ENCODE measurements around the gene CEL.

DNA sequence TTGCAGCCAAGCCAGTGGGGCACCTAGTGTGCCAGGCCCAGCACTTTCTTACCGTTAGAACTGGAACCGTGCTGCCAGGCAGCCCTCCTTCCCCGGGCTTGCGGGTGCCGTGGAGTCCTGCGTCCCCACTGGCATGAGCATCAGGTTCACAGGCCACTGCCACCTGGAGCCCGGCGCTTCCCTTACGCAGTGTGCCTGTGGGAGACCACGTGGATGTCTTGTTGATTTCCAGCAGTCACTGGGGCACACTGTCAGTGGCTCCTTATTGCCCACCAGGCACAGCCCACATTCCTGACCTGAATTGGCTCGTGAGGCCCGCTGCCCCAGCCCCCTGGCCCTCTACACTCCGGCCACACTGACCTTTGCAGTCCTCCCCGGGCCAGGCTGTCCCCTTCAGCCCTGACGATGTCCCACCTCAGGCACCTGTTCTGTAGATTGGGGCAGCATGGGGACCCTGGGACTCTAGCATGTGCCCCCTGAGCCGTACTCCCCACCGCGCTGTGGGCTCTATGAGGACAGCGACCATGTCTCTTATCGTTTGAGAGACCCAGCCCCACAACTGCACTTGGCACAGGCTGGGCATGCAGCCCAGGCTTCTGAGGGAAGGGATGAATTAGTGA is 10.4 kb upstream of the CEL start:
- TF ChIP-seq CEBPB (IDR thresholded peaks at IDR 0.05), result no peak
- no peak for TF ChIP-seq FOXM1 (IDR thresholded peaks at IDR 0.05; ENCODE audit: borderline replicate concordance, low read depth)
- no peak for TF ChIP-seq EGR1 (IDR thresholded peaks at IDR 0.05)
- no peak for TF ChIP-seq RAD21 (IDR thresholded peaks at IDR 0.05; ENCODE audit: low read depth)
